Mammary epithelial cell (primary cell): Measurements from ENCODE around the gene WDR31.

ENCODE experiments used
- CTCF ChIP-seq, 2 donors: IDR thresholded peaks in 1 of 2; conservative IDR thresholded peaks in 1 of 2; 2 replicates each; pipeline ENCODE4 v1.5.1; 2011 to 2012; ENCODE audit warnings: inconsistent platforms in 2 of 2, low read length in 2 of 2, mild to moderate bottlenecking in 2 of 2, control low read depth in 1 of 2, low read depth in 1 of 2; ENCODE audit not compliant: insufficient read depth in 1 of 2; ENCODE audit errors: extremely low read depth in 1 of 2
- EZH2 ChIP-seq: IDR thresholded peaks from 2 replicates; pipeline ENCODE4 v1.6.1; 2012; ENCODE audit warnings: low read length, inconsistent platforms, borderline replicate concordance

GRCh38 chr9:113302792-113303418 lies 37.2 kb downstream of the WDR31 start, which contains the start of gene RNF183:
- TF ChIP-seq CTCF (conservative IDR thresholded peaks at IDR 0.05 in 1 of 2, IDR thresholded peaks at IDR 0.05 in 1 of 2; ENCODE audit: extremely low read depth in 1 of 2, insufficient read depth in 1 of 2, low read depth in 1 of 2, low read length in 2 of 2) = no peak
- TF ChIP-seq EZH2 = no peak
